ENCODE measurements around the gene TNFAIP8.

DNA sequence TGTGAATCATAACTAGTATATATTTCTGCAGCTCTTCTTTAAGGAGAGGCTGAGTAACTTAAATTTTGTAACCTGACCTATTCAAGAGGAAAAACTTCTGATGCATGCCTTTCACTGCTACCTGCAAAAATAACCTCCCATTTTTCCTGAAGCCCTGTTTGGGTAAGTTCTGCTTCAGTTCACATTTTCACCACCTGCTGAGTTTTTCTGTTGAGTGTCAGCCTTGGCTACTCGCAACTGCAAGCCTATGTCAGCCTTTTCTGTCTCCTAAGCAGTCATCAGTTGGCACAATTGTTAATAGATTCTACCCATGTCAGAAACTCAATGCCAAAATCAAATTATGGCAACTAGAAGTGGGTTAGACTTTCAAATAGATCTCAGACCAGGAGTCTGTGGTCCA lies 8.2 kb upstream of the TNFAIP8 start:
- TF ChIP-seq, protein P1, sequence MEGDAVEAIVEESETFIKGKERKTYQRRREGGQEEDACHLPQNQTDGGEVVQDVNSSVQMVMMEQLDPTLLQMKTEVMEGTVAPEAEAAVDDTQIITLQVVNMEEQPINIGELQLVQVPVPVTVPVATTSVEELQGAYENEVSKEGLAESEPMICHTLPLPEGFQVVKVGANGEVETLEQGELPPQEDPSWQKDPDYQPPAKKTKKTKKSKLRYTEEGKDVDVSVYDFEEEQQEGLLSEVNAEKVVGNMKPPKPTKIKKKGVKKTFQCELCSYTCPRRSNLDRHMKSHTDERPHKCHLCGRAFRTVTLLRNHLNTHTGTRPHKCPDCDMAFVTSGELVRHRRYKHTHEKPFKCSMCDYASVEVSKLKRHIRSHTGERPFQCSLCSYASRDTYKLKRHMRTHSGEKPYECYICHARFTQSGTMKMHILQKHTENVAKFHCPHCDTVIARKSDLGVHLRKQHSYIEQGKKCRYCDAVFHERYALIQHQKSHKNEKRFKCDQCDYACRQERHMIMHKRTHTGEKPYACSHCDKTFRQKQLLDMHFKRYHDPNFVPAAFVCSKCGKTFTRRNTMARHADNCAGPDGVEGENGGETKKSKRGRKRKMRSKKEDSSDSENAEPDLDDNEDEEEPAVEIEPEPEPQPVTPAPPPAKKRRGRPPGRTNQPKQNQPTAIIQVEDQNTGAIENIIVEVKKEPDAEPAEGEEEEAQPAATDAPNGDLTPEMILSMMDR (IDR thresholded peaks at IDR 0.05), result no peak
- TF ChIP-seq, protein P2, sequence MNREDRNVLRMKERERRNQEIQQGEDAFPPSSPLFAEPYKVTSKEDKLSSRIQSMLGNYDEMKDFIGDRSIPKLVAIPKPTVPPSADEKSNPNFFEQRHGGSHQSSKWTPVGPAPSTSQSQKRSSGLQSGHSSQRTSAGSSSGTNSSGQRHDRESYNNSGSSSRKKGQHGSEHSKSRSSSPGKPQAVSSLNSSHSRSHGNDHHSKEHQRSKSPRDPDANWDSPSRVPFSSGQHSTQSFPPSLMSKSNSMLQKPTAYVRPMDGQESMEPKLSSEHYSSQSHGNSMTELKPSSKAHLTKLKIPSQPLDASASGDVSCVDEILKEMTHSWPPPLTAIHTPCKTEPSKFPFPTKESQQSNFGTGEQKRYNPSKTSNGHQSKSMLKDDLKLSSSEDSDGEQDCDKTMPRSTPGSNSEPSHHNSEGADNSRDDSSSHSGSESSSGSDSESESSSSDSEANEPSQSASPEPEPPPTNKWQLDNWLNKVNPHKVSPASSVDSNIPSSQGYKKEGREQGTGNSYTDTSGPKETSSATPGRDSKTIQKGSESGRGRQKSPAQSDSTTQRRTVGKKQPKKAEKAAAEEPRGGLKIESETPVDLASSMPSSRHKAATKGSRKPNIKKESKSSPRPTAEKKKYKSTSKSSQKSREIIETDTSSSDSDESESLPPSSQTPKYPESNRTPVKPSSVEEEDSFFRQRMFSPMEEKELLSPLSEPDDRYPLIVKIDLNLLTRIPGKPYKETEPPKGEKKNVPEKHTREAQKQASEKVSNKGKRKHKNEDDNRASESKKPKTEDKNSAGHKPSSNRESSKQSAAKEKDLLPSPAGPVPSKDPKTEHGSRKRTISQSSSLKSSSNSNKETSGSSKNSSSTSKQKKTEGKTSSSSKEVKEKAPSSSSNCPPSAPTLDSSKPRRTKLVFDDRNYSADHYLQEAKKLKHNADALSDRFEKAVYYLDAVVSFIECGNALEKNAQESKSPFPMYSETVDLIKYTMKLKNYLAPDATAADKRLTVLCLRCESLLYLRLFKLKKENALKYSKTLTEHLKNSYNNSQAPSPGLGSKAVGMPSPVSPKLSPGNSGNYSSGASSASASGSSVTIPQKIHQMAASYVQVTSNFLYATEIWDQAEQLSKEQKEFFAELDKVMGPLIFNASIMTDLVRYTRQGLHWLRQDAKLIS (CRISPR knock-in tag; IDR thresholded peaks at IDR 0.05; ENCODE audit: borderline replicate concordance), result no peak
- no peak for TF ChIP-seq TEAD4 (CRISPR knock-in tag; IDR thresholded peaks at IDR 0.05)
- TF ChIP-seq TCF7 (CRISPR knock-in tag; IDR thresholded peaks at IDR 0.05; ENCODE audit: low read depth), result no peak
- no peak for TF ChIP-seq IRF2 (CRISPR knock-in tag; IDR thresholded peaks at IDR 0.05; ENCODE audit: borderline replicate concordance, low read depth)
- TF ChIP-seq, protein P3, sequence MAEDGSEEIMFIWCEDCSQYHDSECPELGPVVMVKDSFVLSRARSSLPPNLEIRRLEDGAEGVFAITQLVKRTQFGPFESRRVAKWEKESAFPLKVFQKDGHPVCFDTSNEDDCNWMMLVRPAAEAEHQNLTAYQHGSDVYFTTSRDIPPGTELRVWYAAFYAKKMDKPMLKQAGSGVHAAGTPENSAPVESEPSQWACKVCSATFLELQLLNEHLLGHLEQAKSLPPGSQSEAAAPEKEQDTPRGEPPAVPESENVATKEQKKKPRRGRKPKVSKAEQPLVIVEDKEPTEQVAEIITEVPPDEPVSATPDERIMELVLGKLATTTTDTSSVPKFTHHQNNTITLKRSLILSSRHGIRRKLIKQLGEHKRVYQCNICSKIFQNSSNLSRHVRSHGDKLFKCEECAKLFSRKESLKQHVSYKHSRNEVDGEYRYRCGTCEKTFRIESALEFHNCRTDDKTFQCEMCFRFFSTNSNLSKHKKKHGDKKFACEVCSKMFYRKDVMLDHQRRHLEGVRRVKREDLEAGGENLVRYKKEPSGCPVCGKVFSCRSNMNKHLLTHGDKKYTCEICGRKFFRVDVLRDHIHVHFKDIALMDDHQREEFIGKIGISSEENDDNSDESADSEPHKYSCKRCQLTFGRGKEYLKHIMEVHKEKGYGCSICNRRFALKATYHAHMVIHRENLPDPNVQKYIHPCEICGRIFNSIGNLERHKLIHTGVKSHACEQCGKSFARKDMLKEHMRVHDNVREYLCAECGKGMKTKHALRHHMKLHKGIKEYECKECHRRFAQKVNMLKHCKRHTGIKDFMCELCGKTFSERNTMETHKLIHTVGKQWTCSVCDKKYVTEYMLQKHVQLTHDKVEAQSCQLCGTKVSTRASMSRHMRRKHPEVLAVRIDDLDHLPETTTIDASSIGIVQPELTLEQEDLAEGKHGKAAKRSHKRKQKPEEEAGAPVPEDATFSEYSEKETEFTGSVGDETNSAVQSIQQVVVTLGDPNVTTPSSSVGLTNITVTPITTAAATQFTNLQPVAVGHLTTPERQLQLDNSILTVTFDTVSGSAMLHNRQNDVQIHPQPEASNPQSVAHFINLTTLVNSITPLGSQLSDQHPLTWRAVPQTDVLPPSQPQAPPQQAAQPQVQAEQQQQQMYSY (CRISPR knock-in tag; IDR thresholded peaks at IDR 0.05), result no peak
- TF ChIP-seq, protein P4, sequence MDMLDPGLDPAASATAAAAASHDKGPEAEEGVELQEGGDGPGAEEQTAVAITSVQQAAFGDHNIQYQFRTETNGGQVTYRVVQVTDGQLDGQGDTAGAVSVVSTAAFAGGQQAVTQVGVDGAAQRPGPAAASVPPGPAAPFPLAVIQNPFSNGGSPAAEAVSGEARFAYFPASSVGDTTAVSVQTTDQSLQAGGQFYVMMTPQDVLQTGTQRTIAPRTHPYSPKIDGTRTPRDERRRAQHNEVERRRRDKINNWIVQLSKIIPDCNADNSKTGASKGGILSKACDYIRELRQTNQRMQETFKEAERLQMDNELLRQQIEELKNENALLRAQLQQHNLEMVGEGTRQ (CRISPR knock-in tag; IDR thresholded peaks at IDR 0.05), result no peak
- TF ChIP-seq, protein P5, sequence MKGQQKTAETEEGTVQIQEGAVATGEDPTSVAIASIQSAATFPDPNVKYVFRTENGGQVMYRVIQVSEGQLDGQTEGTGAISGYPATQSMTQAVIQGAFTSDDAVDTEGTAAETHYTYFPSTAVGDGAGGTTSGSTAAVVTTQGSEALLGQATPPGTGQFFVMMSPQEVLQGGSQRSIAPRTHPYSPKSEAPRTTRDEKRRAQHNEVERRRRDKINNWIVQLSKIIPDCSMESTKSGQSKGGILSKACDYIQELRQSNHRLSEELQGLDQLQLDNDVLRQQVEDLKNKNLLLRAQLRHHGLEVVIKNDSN (CRISPR knock-in tag; IDR thresholded peaks at IDR 0.05), result no peak
- TF ChIP-seq, protein P6, sequence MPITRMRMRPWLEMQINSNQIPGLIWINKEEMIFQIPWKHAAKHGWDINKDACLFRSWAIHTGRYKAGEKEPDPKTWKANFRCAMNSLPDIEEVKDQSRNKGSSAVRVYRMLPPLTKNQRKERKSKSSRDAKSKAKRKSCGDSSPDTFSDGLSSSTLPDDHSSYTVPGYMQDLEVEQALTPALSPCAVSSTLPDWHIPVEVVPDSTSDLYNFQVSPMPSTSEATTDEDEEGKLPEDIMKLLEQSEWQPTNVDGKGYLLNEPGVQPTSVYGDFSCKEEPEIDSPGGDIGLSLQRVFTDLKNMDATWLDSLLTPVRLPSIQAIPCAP (CRISPR knock-in tag; IDR thresholded peaks at IDR 0.05), result no peak
- TF ChIP-seq FOXP1 (CRISPR knock-in tag; IDR thresholded peaks at IDR 0.05; ENCODE audit: borderline replicate concordance), result no peak
- TF ChIP-seq NFE2L1 (CRISPR knock-in tag; IDR thresholded peaks at IDR 0.05), result no peak
- TF ChIP-seq, protein P7, sequence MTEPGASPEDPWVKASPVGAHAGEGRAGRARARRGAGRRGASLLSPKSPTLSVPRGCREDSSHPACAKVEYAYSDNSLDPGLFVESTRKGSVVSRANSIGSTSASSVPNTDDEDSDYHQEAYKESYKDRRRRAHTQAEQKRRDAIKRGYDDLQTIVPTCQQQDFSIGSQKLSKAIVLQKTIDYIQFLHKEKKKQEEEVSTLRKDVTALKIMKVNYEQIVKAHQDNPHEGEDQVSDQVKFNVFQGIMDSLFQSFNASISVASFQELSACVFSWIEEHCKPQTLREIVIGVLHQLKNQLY (CRISPR knock-in tag; IDR thresholded peaks at IDR 0.05), result no peak
- TF ChIP-seq PRRX2 (CRISPR knock-in tag; IDR thresholded peaks at IDR 0.05), result no peak

All from WTC11 (cell line).